Stomach (tissue), 4 donors: ENCODE data around the gene TRIM26.

Source experiments
- POLR2A ChIP-seq, 4 donors: fragments of 450-650 bp; IDR thresholded peaks; one replicate each; pipeline ENCODE4 v1.6.1; 2016; ENCODE audit warnings: antibody characterized with exemption in 4 of 4, control low read depth in 2 of 4, mild to moderate bottlenecking in 1 of 4, moderate library complexity in 1 of 4
- POLR2AphosphoS5 ChIP-seq, 3 donors: sonication (generic); formaldehyde crosslinking; IDR thresholded peaks; one replicate each; pipeline ENCODE4 v1.6.1; 2016; ENCODE audit warnings: antibody characterized with exemption in 3 of 3
- TF ChIP-seq, protein P1 (sequence below), 7 experiments: fragments of 450-650 bp in 4 of 7; fragments of 200-600 bp in 3 of 7; sonication (generic) in 3 of 7; IDR thresholded peaks; one replicate each; pipeline ENCODE4 v1.5.1; 2016 to 2019; ENCODE audit warnings: antibody characterized with exemption in 7 of 7, control low read depth in 2 of 7, mild to moderate bottlenecking in 1 of 7

GRCh38 chr6:30135757-30136156 lies 77.4 kb downstream of the TRIM26 start, which contains the start of gene TRIM40:
- TF ChIP-seq POLR2A (IDR thresholded peaks at IDR 0.05) (no peak), POLR2AphosphoS5 (IDR thresholded peaks at IDR 0.05) (no peak)
- TF ChIP-seq, protein P1, sequence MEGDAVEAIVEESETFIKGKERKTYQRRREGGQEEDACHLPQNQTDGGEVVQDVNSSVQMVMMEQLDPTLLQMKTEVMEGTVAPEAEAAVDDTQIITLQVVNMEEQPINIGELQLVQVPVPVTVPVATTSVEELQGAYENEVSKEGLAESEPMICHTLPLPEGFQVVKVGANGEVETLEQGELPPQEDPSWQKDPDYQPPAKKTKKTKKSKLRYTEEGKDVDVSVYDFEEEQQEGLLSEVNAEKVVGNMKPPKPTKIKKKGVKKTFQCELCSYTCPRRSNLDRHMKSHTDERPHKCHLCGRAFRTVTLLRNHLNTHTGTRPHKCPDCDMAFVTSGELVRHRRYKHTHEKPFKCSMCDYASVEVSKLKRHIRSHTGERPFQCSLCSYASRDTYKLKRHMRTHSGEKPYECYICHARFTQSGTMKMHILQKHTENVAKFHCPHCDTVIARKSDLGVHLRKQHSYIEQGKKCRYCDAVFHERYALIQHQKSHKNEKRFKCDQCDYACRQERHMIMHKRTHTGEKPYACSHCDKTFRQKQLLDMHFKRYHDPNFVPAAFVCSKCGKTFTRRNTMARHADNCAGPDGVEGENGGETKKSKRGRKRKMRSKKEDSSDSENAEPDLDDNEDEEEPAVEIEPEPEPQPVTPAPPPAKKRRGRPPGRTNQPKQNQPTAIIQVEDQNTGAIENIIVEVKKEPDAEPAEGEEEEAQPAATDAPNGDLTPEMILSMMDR (IDR thresholded peaks at IDR 0.05): no peak
